ENCODE data around the gene ALDH4A1.

Gene ALDH4A1

GRCh38 chr1:18938707-18939070 lies 36.3 kb upstream of the ALDH4A1 start:
- no peaks in the 10 kb centered on the region for H3K9me3 ChIP-seq (ENCODE audit: control insufficient read depth in 2 of 2, low read length in 2 of 2)
- H3K4me3 ChIP-seq (ENCODE audit: low read length in 2 of 2) = no peak overlapping the region
- H3K9ac ChIP-seq (ENCODE audit: low read depth in 1 of 2, low read length in 2 of 2) = no peak overlapping the region
- no peak overlapping the region for H3K27ac ChIP-seq (ENCODE audit: low read depth in 2 of 2, low read length in 2 of 2)
- peaks cover 0 to 7% of the 10 kb centered on the region in 2 donors for H3K4me1 ChIP-seq (ENCODE audit: control insufficient read depth in 2 of 2, insufficient read depth in 2 of 2, low read length in 2 of 2)
- no peaks in the 10 kb centered on the region for H3K27me3 ChIP-seq (ENCODE audit: control insufficient read depth in 2 of 2, insufficient read depth in 2 of 2, low read length in 2 of 2)
- H3K36me3 ChIP-seq (ENCODE audit: control insufficient read depth in 2 of 2, insufficient read depth in 2 of 2, low read length in 2 of 2) = no peaks in the 10 kb centered on the region

- Histone ChIP-seq H3K27ac (ENCODE audit: low read depth in 2 of 2, low read length in 2 of 2) (no peak overlapping the region), H3K36me3 (ENCODE audit: control insufficient read depth in 2 of 2, insufficient read depth in 2 of 2, low read length in 2 of 2) (no peaks in the 10 kb centered on the region), H3K4me1 (ENCODE audit: control insufficient read depth in 2 of 2, insufficient read depth in 2 of 2, low read length in 2 of 2) (peaks cover 0 to 7% of the 10 kb centered on the region in 2 donors), H3K4me3 (ENCODE audit: low read length in 2 of 2) (no peak overlapping the region), H3K9me3 (ENCODE audit: control insufficient read depth in 2 of 2, low read length in 2 of 2) (no peaks in the 10 kb centered on the region), H3K27me3 (ENCODE audit: control insufficient read depth in 2 of 2, insufficient read depth in 2 of 2, low read length in 2 of 2) (no peaks in the 10 kb centered on the region), H3K9ac (ENCODE audit: low read depth in 1 of 2, low read length in 2 of 2) (no peak overlapping the region)
These were observed 35.8 kb upstream of the ALDH4A1 start for GRCh38 chr1:18938008-18938706.

DNA sequence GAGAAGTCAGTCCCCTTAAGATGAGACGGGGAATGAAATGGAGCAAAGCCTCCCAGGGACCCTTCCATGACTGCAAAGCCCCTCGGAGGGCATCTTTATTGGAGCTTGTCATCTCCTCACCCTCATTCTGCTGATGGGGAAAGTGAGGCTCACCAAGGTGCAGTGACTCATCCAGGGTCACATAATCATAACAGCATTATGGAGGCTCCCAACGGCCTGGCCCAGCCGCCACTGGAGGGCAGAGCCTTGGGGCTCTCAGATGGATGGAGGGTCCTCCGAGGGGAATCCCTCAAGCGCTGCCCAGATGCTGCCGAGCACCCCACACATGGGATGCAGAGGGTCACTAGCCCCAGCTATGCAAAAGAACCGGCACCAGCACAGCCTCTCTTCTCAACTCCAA lies 35.2 kb upstream of the ALDH4A1 start:
- H3K9me3 ChIP-seq (ENCODE audit: control insufficient read depth in 2 of 2, low read length in 2 of 2) = no peaks in the 10 kb centered on the region
- H3K9ac ChIP-seq (ENCODE audit: low read depth in 1 of 2, low read length in 2 of 2) = no peak overlapping the region
- no peak overlapping the region for H3K27ac ChIP-seq (ENCODE audit: low read depth in 2 of 2, low read length in 2 of 2)
- no peaks in the 10 kb centered on the region for H3K36me3 ChIP-seq (ENCODE audit: control insufficient read depth in 2 of 2, insufficient read depth in 2 of 2, low read length in 2 of 2)
- peaks cover 0 to 7% of the 10 kb centered on the region in 2 donors for H3K4me1 ChIP-seq (ENCODE audit: control insufficient read depth in 2 of 2, insufficient read depth in 2 of 2, low read length in 2 of 2)
- H3K27me3 ChIP-seq (ENCODE audit: control insufficient read depth in 2 of 2, insufficient read depth in 2 of 2, low read length in 2 of 2) = no peaks in the 10 kb centered on the region
- no peak overlapping the region for H3K4me3 ChIP-seq (ENCODE audit: low read length in 2 of 2)

DNA sequence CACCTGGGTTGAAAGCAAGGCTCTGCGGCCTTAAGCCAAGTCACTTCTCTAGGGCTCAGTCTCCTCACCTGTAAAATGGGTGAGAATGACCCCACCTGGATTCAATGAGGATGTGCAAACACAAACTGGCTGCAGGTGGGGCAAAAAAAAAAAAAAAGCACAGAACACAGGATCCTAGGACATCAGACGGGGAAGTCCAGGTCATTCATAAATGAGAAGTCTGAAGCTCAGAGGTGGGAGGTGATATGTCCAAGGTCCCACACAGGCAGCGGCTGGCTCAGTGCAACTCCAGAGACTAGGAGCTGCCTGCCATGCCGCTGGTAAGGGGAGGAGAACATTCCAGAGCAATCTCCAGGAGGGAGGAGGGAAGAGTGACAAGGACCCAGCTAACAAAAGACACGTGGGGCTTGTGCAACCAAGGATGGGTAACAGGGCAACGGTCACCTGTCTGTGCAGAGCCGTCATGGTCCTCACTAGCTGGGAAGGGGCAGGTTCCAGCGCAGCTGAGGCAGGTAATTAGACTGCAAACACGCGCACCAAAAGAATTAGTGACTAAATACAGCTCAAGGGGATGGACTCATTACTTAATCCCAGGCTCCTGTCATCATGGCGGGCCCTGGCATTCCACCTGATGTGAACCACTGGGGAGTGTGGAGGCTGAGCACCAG lies 34.6 kb upstream of the ALDH4A1 start:
- H3K4me3 ChIP-seq (ENCODE audit: low read length in 2 of 2) = no peak overlapping the region
- no peaks in the 10 kb centered on the region for H3K27me3 ChIP-seq (ENCODE audit: control insufficient read depth in 2 of 2, insufficient read depth in 2 of 2, low read length in 2 of 2)
- H3K4me1 ChIP-seq (ENCODE audit: control insufficient read depth in 2 of 2, insufficient read depth in 2 of 2, low read length in 2 of 2) = peaks cover 0 to 7% of the 10 kb centered on the region in 2 donors
- no peak overlapping the region for H3K9ac ChIP-seq (ENCODE audit: low read depth in 1 of 2, low read length in 2 of 2)
- no peaks in the 10 kb centered on the region for H3K9me3 ChIP-seq (ENCODE audit: control insufficient read depth in 2 of 2, low read length in 2 of 2)
- H3K27ac ChIP-seq (ENCODE audit: low read depth in 2 of 2, low read length in 2 of 2) = no peak overlapping the region
- H3K36me3 ChIP-seq (ENCODE audit: control insufficient read depth in 2 of 2, insufficient read depth in 2 of 2, low read length in 2 of 2) = no peaks in the 10 kb centered on the region

GRCh38 chr1:18936471-18936813 lies 34.1 kb upstream of the ALDH4A1 start:
- Histone ChIP-seq H3K4me1 (ENCODE audit: control insufficient read depth in 2 of 2, insufficient read depth in 2 of 2, low read length in 2 of 2) (peaks cover 0 to 7% of the 10 kb centered on the region in 2 donors), H3K4me3 (ENCODE audit: low read length in 2 of 2) (no peak overlapping the region), H3K36me3 (ENCODE audit: control insufficient read depth in 2 of 2, insufficient read depth in 2 of 2, low read length in 2 of 2) (no peaks in the 10 kb centered on the region), H3K9ac (ENCODE audit: low read depth in 1 of 2, low read length in 2 of 2) (no peak overlapping the region), H3K9me3 (ENCODE audit: control insufficient read depth in 2 of 2, low read length in 2 of 2) (no peaks in the 10 kb centered on the region), H3K27me3 (ENCODE audit: control insufficient read depth in 2 of 2, insufficient read depth in 2 of 2, low read length in 2 of 2) (no peaks in the 10 kb centered on the region), H3K27ac (ENCODE audit: low read depth in 2 of 2, low read length in 2 of 2) (no peak overlapping the region)

DNA sequence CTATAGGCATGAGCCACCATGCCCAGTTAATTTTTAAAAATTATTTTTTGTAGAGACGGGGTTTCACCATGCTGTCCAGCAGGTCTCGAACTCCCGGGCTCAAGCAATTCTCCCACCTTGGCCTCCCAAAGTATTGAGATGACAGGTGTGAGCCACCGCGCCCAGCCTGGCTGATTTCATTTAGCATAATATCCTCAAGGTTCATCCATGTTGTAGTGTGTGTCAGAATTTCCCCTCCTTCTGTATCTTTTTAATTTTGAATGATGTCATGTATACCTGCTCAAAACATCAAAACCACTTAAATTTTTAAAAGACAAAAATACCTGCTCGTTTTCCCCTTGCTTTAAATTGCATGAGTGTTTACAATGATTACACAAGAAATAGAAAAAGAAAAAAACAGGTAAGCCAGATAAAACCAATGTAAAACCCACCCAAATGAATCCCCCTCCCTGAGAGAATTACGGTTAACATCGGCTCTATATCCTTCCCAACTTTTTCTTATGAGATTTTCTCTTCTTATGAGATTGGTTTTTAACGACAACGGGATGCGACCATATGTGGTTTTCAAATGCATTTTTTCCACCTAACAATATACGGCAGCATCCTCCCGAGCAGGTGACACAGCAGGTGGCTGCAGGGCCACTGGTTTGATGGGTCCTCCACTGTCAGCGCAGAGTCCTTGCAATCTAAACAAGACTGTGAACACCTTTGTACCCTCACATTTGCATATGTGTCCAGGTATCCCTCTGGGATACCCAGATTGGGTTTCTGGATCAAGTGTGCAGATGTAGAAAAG lies 32.0 kb upstream of the ALDH4A1 start:
- no peaks in the 10 kb centered on the region for H3K27me3 ChIP-seq (ENCODE audit: control insufficient read depth in 2 of 2, insufficient read depth in 2 of 2, low read length in 2 of 2)
- no peak overlapping the region for H3K4me3 ChIP-seq (ENCODE audit: low read length in 2 of 2)
- peaks cover 0 to 2% of the 10 kb centered on the region in 2 donors for H3K4me1 ChIP-seq (ENCODE audit: control insufficient read depth in 2 of 2, insufficient read depth in 2 of 2, low read length in 2 of 2)
- H3K36me3 ChIP-seq (ENCODE audit: control insufficient read depth in 2 of 2, insufficient read depth in 2 of 2, low read length in 2 of 2) = no peaks in the 10 kb centered on the region
- no peak overlapping the region for H3K9ac ChIP-seq (ENCODE audit: low read depth in 1 of 2, low read length in 2 of 2)
- H3K27ac ChIP-seq (ENCODE audit: low read depth in 2 of 2, low read length in 2 of 2) = no peak overlapping the region
- H3K9me3 ChIP-seq (ENCODE audit: control insufficient read depth in 2 of 2, low read length in 2 of 2) = no peaks in the 10 kb centered on the region

- Histone ChIP-seq H3K9ac (ENCODE audit: low read depth in 1 of 2, low read length in 2 of 2) (no peak overlapping the region), H3K27ac (ENCODE audit: low read depth in 2 of 2, low read length in 2 of 2) (no peak overlapping the region), H3K36me3 (ENCODE audit: control insufficient read depth in 2 of 2, insufficient read depth in 2 of 2, low read length in 2 of 2) (no peaks in the 10 kb centered on the region), H3K27me3 (ENCODE audit: control insufficient read depth in 2 of 2, insufficient read depth in 2 of 2, low read length in 2 of 2) (no peaks in the 10 kb centered on the region), H3K4me3 (ENCODE audit: low read length in 2 of 2) (no peak overlapping the region), H3K4me1 (ENCODE audit: control insufficient read depth in 2 of 2, insufficient read depth in 2 of 2, low read length in 2 of 2) (peaks cover 6% of the 10 kb centered on the region in 2 donors), H3K9me3 (ENCODE audit: control insufficient read depth in 2 of 2, low read length in 2 of 2) (no peaks in the 10 kb centered on the region)
These were observed 30.5 kb upstream of the ALDH4A1 start for GRCh38 chr1:18932879-18933278.

DNA sequence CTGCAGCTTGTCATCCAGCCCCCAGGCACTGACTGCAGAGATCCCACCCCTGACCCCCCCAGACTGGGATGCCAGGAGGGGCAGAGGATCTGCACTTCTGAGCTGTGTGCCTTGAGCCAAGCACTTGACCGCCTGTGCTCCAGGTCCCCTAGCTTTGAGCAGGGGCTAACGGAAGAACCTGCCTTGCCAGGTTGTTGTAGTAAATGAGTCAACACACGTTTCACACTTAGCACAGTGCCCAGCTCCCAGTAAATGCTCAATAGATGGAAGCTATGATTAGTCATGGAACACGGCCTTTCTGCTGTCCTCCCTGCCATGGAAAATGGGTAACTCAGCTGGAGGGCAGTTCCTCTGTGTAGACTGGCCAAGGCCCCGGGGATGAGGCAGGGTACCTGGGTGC lies 30.0 kb upstream of the ALDH4A1 start:
- H3K27ac ChIP-seq (ENCODE audit: low read depth in 2 of 2, low read length in 2 of 2) = no peak overlapping the region
- peaks cover 7 to 10% of the 10 kb centered on the region in 2 donors for H3K4me1 ChIP-seq (ENCODE audit: control insufficient read depth in 2 of 2, insufficient read depth in 2 of 2, low read length in 2 of 2)

GRCh38 chr1:18931730-18932129 lies 29.4 kb upstream of the ALDH4A1 start:
- H3K4me3 ChIP-seq (ENCODE audit: low read length in 2 of 2) = no peak overlapping the region
- no peaks in the 10 kb centered on the region for H3K9me3 ChIP-seq (ENCODE audit: control insufficient read depth in 2 of 2, low read length in 2 of 2)
- peaks cover 13 to 16% of the 10 kb centered on the region in 2 donors for H3K4me1 ChIP-seq (ENCODE audit: control insufficient read depth in 2 of 2, insufficient read depth in 2 of 2, low read length in 2 of 2)
- H3K9ac ChIP-seq (ENCODE audit: low read depth in 1 of 2, low read length in 2 of 2) = no peak overlapping the region
- no peaks in the 10 kb centered on the region for H3K27me3 ChIP-seq (ENCODE audit: control insufficient read depth in 2 of 2, insufficient read depth in 2 of 2, low read length in 2 of 2)
- H3K36me3 ChIP-seq (ENCODE audit: control insufficient read depth in 2 of 2, insufficient read depth in 2 of 2, low read length in 2 of 2) = no peaks in the 10 kb centered on the region
- H3K27ac ChIP-seq (ENCODE audit: low read depth in 2 of 2, low read length in 2 of 2) = no peak overlapping the region

More for the DNA sequence above, 30.0 kb upstream of the ALDH4A1 start:
- no peak overlapping the region for H3K9ac ChIP-seq (ENCODE audit: low read depth in 1 of 2, low read length in 2 of 2)
- H3K27me3 ChIP-seq (ENCODE audit: control insufficient read depth in 2 of 2, insufficient read depth in 2 of 2, low read length in 2 of 2) = no peaks in the 10 kb centered on the region
- no peaks in the 10 kb centered on the region for H3K9me3 ChIP-seq (ENCODE audit: control insufficient read depth in 2 of 2, low read length in 2 of 2)
- H3K36me3 ChIP-seq (ENCODE audit: control insufficient read depth in 2 of 2, insufficient read depth in 2 of 2, low read length in 2 of 2) = no peaks in the 10 kb centered on the region
- H3K4me3 ChIP-seq (ENCODE audit: low read length in 2 of 2) = no peak overlapping the region

- H3K27me3 ChIP-seq (ENCODE audit: control insufficient read depth in 2 of 2, insufficient read depth in 2 of 2, low read length in 2 of 2) = no peaks in the 10 kb centered on the region
- no peak overlapping the region for H3K4me3 ChIP-seq (ENCODE audit: low read length in 2 of 2)
- H3K36me3 ChIP-seq (ENCODE audit: control insufficient read depth in 2 of 2, insufficient read depth in 2 of 2, low read length in 2 of 2) = no peaks in the 10 kb centered on the region
- no peak overlapping the region for H3K9ac ChIP-seq (ENCODE audit: low read depth in 1 of 2, low read length in 2 of 2)
- H3K4me1 ChIP-seq (ENCODE audit: control insufficient read depth in 2 of 2, insufficient read depth in 2 of 2, low read length in 2 of 2) = peaks cover 15 to 21% of the 10 kb centered on the region in 2 donors
- H3K27ac ChIP-seq (ENCODE audit: low read depth in 2 of 2, low read length in 2 of 2) = no peak overlapping the region
- H3K9me3 ChIP-seq (ENCODE audit: control insufficient read depth in 2 of 2, low read length in 2 of 2) = no peaks in the 10 kb centered on the region
These were observed 27.3 kb upstream of the ALDH4A1 start for GRCh38 chr1:18929686-18930085.

Data from mucosa of rectum (tissue), 2 donors.